IMR-90 (cell line): Measurements from ENCODE around the gene REPIN1. TPM values are rescaled to one million over a fixed set of nuclear protein-coding genes. Genes with fewer than 3 reads are reported as not detected.

Experiments used
- ATAC-seq: fragments of 200-7000 bp; cut with Tn5 transposase; 2 replicates; pipeline ENCODE4 v1.9.1; 2020; ENCODE audit warnings: low read depth, mild to moderate bottlenecking, moderate library complexity
- BruUV-seq: library from RNA; stranded (reverse); fragments of 400-500 nt; replicated peaks from 2 replicates; lab custom pipeline; 2021; lab: Mats Ljungman, UMichigan
- CTCF ChIA-PET: fragments of 300-600 bp; formaldehyde crosslinking; extraction: SDS; loops from one replicate; lab custom pipeline; 2021; ENCODE audit warnings: antibody characterized with exemption; lab: Yijun Ruan, JAX
- POLR2A ChIA-PET: fragments of 300-600 bp; sonication (Branson Sonifier 250); formaldehyde crosslinking; loops from one replicate; lab custom pipeline; 2022; ENCODE audit warnings: antibody characterized with exemption; ENCODE audit not compliant: unreplicated experiment; lab: Charles Lee
- DNase-seq: peaks from one replicate; pipeline ENCODE4 v3.0.0; 2013
- H2AFZ ChIP-seq: replicated peaks from 2 replicates; pipeline ENCODE3; 2013; ENCODE audit warnings: low read length, mild to moderate bottlenecking; ENCODE audit not compliant: poor library complexity
- H2AK5ac ChIP-seq: 2 replicates; pipeline ENCODE4 v1.6.1; 2013; ENCODE audit warnings: low read depth, low read length, inconsistent platforms
- H2AK9ac ChIP-seq: replicated peaks from 2 replicates; pipeline ENCODE3; 2013; ENCODE audit warnings: mild to moderate bottlenecking, low read depth, low read length, moderate library complexity; ENCODE audit not compliant: poor library complexity
- H2BK120ac ChIP-seq: 2 replicates; pipeline ENCODE4 v1.6.1; 2013; ENCODE audit warnings: low read depth, low read length, inconsistent platforms
- H2BK15ac ChIP-seq: 3 replicates; pipeline ENCODE4 v1.6.1; 2013; ENCODE audit warnings: low read depth, low read length, inconsistent platforms
- H2BK20ac ChIP-seq: 2 replicates; pipeline ENCODE4 v1.6.1; 2013; ENCODE audit warnings: low read depth, mild to moderate bottlenecking, inconsistent platforms, low read length, moderate library complexity
- H2BK5ac ChIP-seq: 2 replicates; pipeline ENCODE4 v1.6.1; 2013; ENCODE audit warnings: mild to moderate bottlenecking, low read depth, low read length, inconsistent platforms; ENCODE audit not compliant: poor library complexity, severe bottlenecking
- H3K14ac ChIP-seq: replicated peaks from 2 replicates; pipeline ENCODE4 v1.6.1; 2013; ENCODE audit warnings: low read depth, low read length, inconsistent platforms
- H3K18ac ChIP-seq: 2 replicates; pipeline ENCODE4 v1.6.1; 2013; ENCODE audit warnings: low read depth, low read length, control low read depth
- H3K23ac ChIP-seq: 2 replicates; pipeline ENCODE4 v1.6.1; 2013; ENCODE audit warnings: low read depth, low read length, inconsistent platforms
- H3K27ac ChIP-seq: 2 replicates; pipeline ENCODE4 v1.5.1; 2013; ENCODE audit warnings: mild to moderate bottlenecking, control low read depth, low read length; ENCODE audit not compliant: insufficient read depth
- H3K27me3 ChIP-seq: 2 replicates; pipeline ENCODE4 v1.6.1; 2013; ENCODE audit warnings: low read length; ENCODE audit not compliant: control insufficient read depth, insufficient read depth
- H3K36me3 ChIP-seq: 2 replicates; pipeline ENCODE4 v1.6.1; 2013; ENCODE audit warnings: low read length, mixed read lengths; ENCODE audit not compliant: control insufficient read depth, insufficient read depth
- H3K4ac ChIP-seq: 2 replicates; pipeline ENCODE4 v1.6.1; 2013; ENCODE audit warnings: low read depth, low read length, inconsistent platforms
- H3K4me1 ChIP-seq: 2 replicates; pipeline ENCODE4 v1.6.1; 2013; ENCODE audit warnings: low read length, mixed read lengths; ENCODE audit not compliant: control insufficient read depth, insufficient read depth
- H3K4me2 ChIP-seq: 2 replicates; pipeline ENCODE4 v1.6.1; 2013; ENCODE audit warnings: low read depth, mild to moderate bottlenecking, control low read depth, low read length, moderate library complexity
- H3K4me3 ChIP-seq: 2 replicates; pipeline ENCODE4 v1.5.1; 2013; ENCODE audit warnings: low read depth, mild to moderate bottlenecking, control low read depth, low read length, moderate library complexity; ENCODE audit not compliant: insufficient read depth
- H3K56ac ChIP-seq: 2 replicates; pipeline ENCODE4 v1.6.1; 2013; ENCODE audit warnings: low read length, inconsistent platforms; ENCODE audit not compliant: insufficient read depth; ENCODE audit errors: extremely low read depth
- H3K79me1 ChIP-seq, 2 experiments: 2 replicates each; pipeline ENCODE4 v1.6.1; 2013; ENCODE audit warnings: low read length in 2 of 2, inconsistent platforms in 1 of 2, low read depth in 1 of 2
- H3K9ac ChIP-seq: 2 replicates; pipeline ENCODE4 v1.6.1; 2013; ENCODE audit warnings: low read depth, low read length, control low read depth
- H3K9me1 ChIP-seq: 2 replicates; pipeline ENCODE4 v1.6.1; 2013; ENCODE audit warnings: low read length, inconsistent platforms; ENCODE audit not compliant: insufficient read depth
- H3K9me3 ChIP-seq: 2 replicates; pipeline ENCODE4 v1.6.1; 2013; ENCODE audit warnings: low read length; ENCODE audit not compliant: control insufficient read depth, insufficient read depth
- H4K20me1 ChIP-seq: 2 replicates; pipeline ENCODE4 v1.6.1; 2013; ENCODE audit warnings: low read length, inconsistent platforms; ENCODE audit not compliant: insufficient read depth
- H4K5ac ChIP-seq: 2 replicates; pipeline ENCODE4 v1.6.1; 2013; ENCODE audit warnings: mild to moderate bottlenecking, low read depth, low read length, control low read depth
- H4K8ac ChIP-seq, 2 experiments: 2 replicates each; pipeline ENCODE4 v1.6.1; 2013; ENCODE audit warnings: low read depth in 2 of 2, low read length in 2 of 2, control low read depth in 1 of 2, inconsistent platforms in 1 of 2
- H4K91ac ChIP-seq: 2 replicates; pipeline ENCODE4 v1.6.1; 2013; ENCODE audit warnings: low read depth, low read length, inconsistent platforms; ENCODE audit not compliant: insufficient read depth
- FOS ChIP-seq: fragments of 150-350 bp; IDR thresholded peaks from 2 replicates; pipeline ENCODE4 v1.6.1; 2016; ENCODE audit warnings: low read depth, low read length
- RCOR1 ChIP-seq: IDR thresholded peaks from 2 replicates; pipeline ENCODE4 v1.6.1; 2012; ENCODE audit warnings: mild to moderate bottlenecking, low read length, improper control_type of control experiment; ENCODE audit not compliant: insufficient replicate concordance
- RFX5 ChIP-seq: IDR thresholded peaks from 2 replicates; pipeline ENCODE4 v1.8.0; 2012; ENCODE audit warnings: low read depth, mild to moderate bottlenecking, low read length, moderate library complexity
- WGBS, 2 experiments: methylation state at CpG; one replicate each; pipeline versions ENCODE4 v1.1.5 to v1.1.7; 2013; ENCODE audit warnings: missing lambda C conversion rate in 2 of 2; ENCODE audit not compliant: insufficient read length in 1 of 2; ENCODE audit errors: extremely low coverage in 2 of 2; 5-methylcytosine and 5-hydroxymethylcytosine counted together
- dilution Hi-C: fragments of 300-500 bp; cut with HindIII; formaldehyde crosslinking; loops from one replicate; pipeline ENCODE4 v1.14.3; 2018; ENCODE audit warnings: low sequenced_read_pairs; ENCODE audit not compliant: unreplicated experiment
- in situ Hi-C: fragments of 300-500 bp; cut with MboI; formaldehyde crosslinking; loops from 3 replicates; pipeline ENCODE4 v1.14.3; 2019; ENCODE audit warnings: low sequenced_read_pairs, inconsistent platforms, mixed read lengths
- intact Hi-C: fragments of 100-400 bp; cut with micrococcal nuclease; formaldehyde crosslinking; loops from 2 replicates; pipeline ENCODE4 v1.10.0; 2022
- polyA plus RNA-seq, 3 experiments: library from polyadenylated mRNA; depleted of rRNA; stranded (reverse); fragments of >200 nt; gene quantifications; 2 replicates each; pipeline ENCODE4 v1.2.3, GENCODE V29; 2012; ENCODE audit warnings: low replicate concordance in 1 of 3
- total RNA-seq: library from RNA; depleted of rRNA; stranded (reverse); fragments of >200 nt; gene quantifications from 2 replicates; pipeline ENCODE4 v1.2.3, GENCODE V29; 2012

Gene REPIN1
- total and polyA plus RNA-seq, 2 of the 4 experiments (the other 2 are of a cell fraction): 19.4 to 50.6 TPM

DNA sequence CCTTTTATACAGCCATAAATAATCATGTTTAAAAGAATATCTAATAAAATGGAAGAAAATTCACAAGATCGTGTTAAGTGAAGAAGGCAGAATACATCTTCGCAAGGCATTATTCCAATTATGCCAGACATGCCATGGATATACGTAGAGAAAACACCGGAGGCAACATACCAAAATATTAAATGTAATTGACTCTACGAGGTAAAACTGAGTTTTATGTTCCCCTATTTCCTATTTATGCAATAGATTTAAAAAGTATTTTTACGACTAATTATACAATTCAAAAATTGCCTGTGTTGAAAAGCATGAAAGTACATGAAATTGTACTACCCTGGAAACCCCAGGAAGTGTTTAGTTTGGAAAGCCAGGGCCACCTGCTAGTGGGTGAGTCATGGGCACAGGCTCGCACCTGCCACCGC is 936 bp upstream of the REPIN1 start:
- Histone ChIP-seq H3K4me1 (peaks cover 18% of the 10 kb centered on the region), H3K18ac (no peak overlapping the region), H4K20me1 (peaks cover 6% of the 10 kb centered on the region), H3K14ac (no peak overlapping the region), H3K4me3 (peak overlapping the region; percentile 81), H3K36me3 (peaks cover 21% of the 10 kb centered on the region; the same call in 1 of the 2 replicates), H3K27ac (peak overlapping the region; percentile 17; the same call in 1 of the 2 replicates), H2AK5ac (no peak overlapping the region), H3K4ac (peak overlapping the region; percentile 80; the same call in 1 of the 2 replicates), H3K23ac (0 out of 2 replicates have a peak overlapping the region, but pooled peaks have one; percentile 80), H3K56ac (no peak overlapping the region), H4K8ac (peak overlapping the region; percentile 85 to 90), H4K91ac (no peak overlapping the region), H2BK20ac (no peak overlapping the region), H2AK9ac (peak overlapping the region; percentile 91), H4K5ac (peak overlapping the region; percentile 87), H3K9ac (peak overlapping the region; percentile 28; the same call in 1 of the 2 replicates), H3K9me1 (no peaks in the 10 kb centered on the region; the same call in 1 of the 2 replicates), H2AFZ (peak overlapping the region; percentile 97), H2BK120ac (no peak overlapping the region), H3K27me3 (no peaks in the 10 kb centered on the region), H3K9me3 (no peaks in the 10 kb centered on the region), H2BK15ac (no peak overlapping the region), H2BK5ac (no peak overlapping the region), H3K79me1 (peaks cover 7 to 25% of the 10 kb centered on the region in 2 experiments; a peak in 3 of 4 replicates), H3K4me2 (peak overlapping the region; percentile 71)
- no TSS peak for BruUV-seq
- ATAC-seq (no peak), DNase-seq (peak; percentile 46)
- CTCF ChIA-PET: interaction anchor here (1.0 kb wide), 1 partner anchor 12 kb away, joined by 3 read pairs; no protein-coding TSS in a partner anchor
- TF ChIP-seq RFX5 (no peak), FOS (peak; percentile 42; the same call in 1 of the 2 replicates), RCOR1 (peak; percentile 79)
- intact Hi-C loops: no loop called here
- in situ Hi-C loops: no loop called here
- dilution Hi-C loops: no loop called here
- POLR2A ChIA-PET: interaction anchor here (0.5 kb wide), 1 partner anchor 52 kb away, joined by 3 read pairs; no protein-coding TSS in a partner anchor
- 20% methylated on average over 2 of the region's 8 CpGs; no CpG with 5 or more reads in 1 of the 2 experiments for WGBS, 2 experiments
